ENCODE results near the gene EMX1. TPM values are rescaled to one million over a fixed set of nuclear protein-coding genes. Genes with fewer than 3 reads are reported as not detected.

The EMX1 gene
- total RNA-seq, 1 experiment from 2014 or later: 0.72 TPM

DNA sequence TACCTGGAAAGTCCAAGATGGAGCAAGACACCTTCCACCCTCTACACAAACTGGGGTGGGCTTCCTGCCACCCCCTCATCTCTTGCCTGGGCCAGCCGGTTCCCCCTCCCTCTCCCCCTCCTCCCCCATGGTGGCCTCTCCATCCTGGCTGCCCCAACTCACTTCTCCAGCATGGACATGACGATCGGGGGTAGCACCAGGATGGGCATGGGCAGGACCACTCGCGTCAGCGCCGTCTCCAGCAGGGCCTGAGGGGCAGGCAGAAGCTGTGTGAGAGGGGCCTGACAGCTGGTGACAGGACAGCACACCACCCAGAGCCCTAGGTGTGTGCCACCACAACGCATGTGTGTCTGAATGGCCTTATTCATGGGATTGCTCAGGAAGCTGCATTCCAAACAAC, 51.0 kb downstream of the EMX1 start:
- Histone ChIP-seq H2BK15ac (ENCODE audit: low read depth, low read length) (no peak overlapping the region), H3K14ac (ENCODE audit: insufficient read depth, low read length) (no peak overlapping the region; the same call in 1 of the 2 replicates), H3K9me3 (ENCODE audit: control insufficient read depth, low read depth, low read length) (no peaks in the 10 kb centered on the region), H4K91ac (ENCODE audit: insufficient read length, low read depth, low read length) (no peak overlapping the region), H3K23ac (ENCODE audit: insufficient read length, low read depth, low read length) (no peak overlapping the region), H2BK120ac (ENCODE audit: low read depth, low read length, poor library complexity, severe bottlenecking) (no peak overlapping the region), H3K79me2 (ENCODE audit: insufficient read depth, low read length) (no peaks in the 10 kb centered on the region), H4K5ac (ENCODE audit: insufficient read length, low read depth, low read length) (no peak overlapping the region), H3K27ac (ENCODE audit: insufficient read length, low read depth, low read length) (no peak overlapping the region), H4K20me1 (ENCODE audit: control insufficient read depth, insufficient read depth, insufficient read length) (no peaks in the 10 kb centered on the region), H3K56ac (ENCODE audit: insufficient read length, low read depth, low read length) (no peak overlapping the region), H3K18ac (ENCODE audit: insufficient read length, low read depth, low read length) (no peak overlapping the region), H4K8ac (replicated peaks; ENCODE audit: insufficient read length, low read depth, low read length) (no peak overlapping the region), H2AFZ (ENCODE audit: low read length) (no peak overlapping the region), H3K4me1 (ENCODE audit: insufficient read depth, low read length) (peaks cover 7% of the 10 kb centered on the region; the same call in 1 of the 2 replicates), H3T11ph (ENCODE audit: low read length) (no peak overlapping the region), H2BK12ac (ENCODE audit: insufficient read length, low read depth, low read length) (no peak overlapping the region), H3K23me2 (ENCODE audit: insufficient read length, low read depth, low read length, poor library complexity, severe bottlenecking) (no peaks in the 10 kb centered on the region), H3K4me2 (ENCODE audit: insufficient read depth, insufficient read length, low read length) (no peak overlapping the region), H3K27me3 (ENCODE audit: insufficient read depth, low read length) (no peaks in the 10 kb centered on the region; the same call in 1 of the 2 replicates), H2BK5ac (ENCODE audit: insufficient read length, low read length) (no peak overlapping the region), H3K4ac (ENCODE audit: low read depth, low read length) (no peak overlapping the region), H2AK5ac (ENCODE audit: insufficient read length, low read length) (no peak overlapping the region), H2BK20ac (ENCODE audit: low read depth, low read length, poor library complexity, severe bottlenecking) (no peak overlapping the region), H3K9ac (ENCODE audit: extremely low read depth, insufficient read length, low read length) (no peak overlapping the region), H3K79me1 (ENCODE audit: insufficient read depth, low read depth, low read length, poor library complexity, severe bottlenecking) (no peaks in the 10 kb centered on the region)
- no peak overlapping the region for H3K4me3 Mint-ChIP-seq
- no peaks in the 10 kb centered on the region for H3K9me3 Mint-ChIP-seq
- no peak overlapping the region for H3K27ac Mint-ChIP-seq
- peaks cover 8% of the 10 kb centered on the region for H3K27me3 Mint-ChIP-seq (ENCODE audit: low read depth)
- TF ChIP-seq, protein P1, sequence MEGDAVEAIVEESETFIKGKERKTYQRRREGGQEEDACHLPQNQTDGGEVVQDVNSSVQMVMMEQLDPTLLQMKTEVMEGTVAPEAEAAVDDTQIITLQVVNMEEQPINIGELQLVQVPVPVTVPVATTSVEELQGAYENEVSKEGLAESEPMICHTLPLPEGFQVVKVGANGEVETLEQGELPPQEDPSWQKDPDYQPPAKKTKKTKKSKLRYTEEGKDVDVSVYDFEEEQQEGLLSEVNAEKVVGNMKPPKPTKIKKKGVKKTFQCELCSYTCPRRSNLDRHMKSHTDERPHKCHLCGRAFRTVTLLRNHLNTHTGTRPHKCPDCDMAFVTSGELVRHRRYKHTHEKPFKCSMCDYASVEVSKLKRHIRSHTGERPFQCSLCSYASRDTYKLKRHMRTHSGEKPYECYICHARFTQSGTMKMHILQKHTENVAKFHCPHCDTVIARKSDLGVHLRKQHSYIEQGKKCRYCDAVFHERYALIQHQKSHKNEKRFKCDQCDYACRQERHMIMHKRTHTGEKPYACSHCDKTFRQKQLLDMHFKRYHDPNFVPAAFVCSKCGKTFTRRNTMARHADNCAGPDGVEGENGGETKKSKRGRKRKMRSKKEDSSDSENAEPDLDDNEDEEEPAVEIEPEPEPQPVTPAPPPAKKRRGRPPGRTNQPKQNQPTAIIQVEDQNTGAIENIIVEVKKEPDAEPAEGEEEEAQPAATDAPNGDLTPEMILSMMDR (conservative IDR thresholded peaks at IDR 0.05): no peak
- H3K4me1 Mint-ChIP-seq: peaks cover 24 to 33% of the 10 kb centered on the region in 2 experiments
- H3K36me3 Mint-ChIP-seq (ENCODE audit: insufficient read depth in 1 of 3, low read depth in 3 of 3): peaks cover 0 to 8% (median 0%) of the 10 kb centered on the region in 3 experiments; a peak in 2 of 7 replicates
- no peak for DNase-seq
- no CpG with 5 or more reads among the region's 8 CpGs for WGBS (ENCODE audit: extremely low coverage, insufficient read length, low lambda C conversion rate)
